Right cardiac atrium (tissue), 5 donors: Measurements from ENCODE around the gene ZNF142. TPM values are rescaled to one million over a fixed set of nuclear protein-coding genes. Genes with fewer than 3 reads are reported as not detected.

ENCODE experiments used
- ATAC-seq, 2 donors: fragments of 200-7000 bp; cut with Tn5 transposase; one replicate each; pipeline versions ENCODE4 v1.8.0 to v1.9.1; 2020; ENCODE audit warnings: moderate library complexity in 2 of 2, mild to moderate bottlenecking in 1 of 2
- DNase-seq, 3 donors: peaks; one replicate each; pipeline ENCODE4 v3.0.0-alpha.2; 2020
- H3K27ac ChIP-seq: one replicate; pipeline ENCODE4 v1.5.1; 2013; ENCODE audit warnings: mild to moderate bottlenecking, low read length, control low read depth, moderate library complexity
- H3K27me3 ChIP-seq: one replicate; pipeline ENCODE4 v1.6.1; 2013; ENCODE audit not compliant: control insufficient read depth, insufficient read depth
- H3K4me1 ChIP-seq: one replicate; pipeline ENCODE4 v1.6.1; 2013; ENCODE audit warnings: low read length; ENCODE audit not compliant: control insufficient read depth, insufficient read depth
- H3K4me3 ChIP-seq: one replicate; pipeline ENCODE4 v1.5.1; 2013; ENCODE audit warnings: low read length, control low read depth
- H3K9me3 ChIP-seq: one replicate; pipeline ENCODE4 v1.6.1; 2013; ENCODE audit warnings: low read length; ENCODE audit not compliant: control insufficient read depth
- WGBS: extraction: QIAGEN DNeasy Blood & Tissue Kit; methylation state at CpG from one replicate; pipeline ENCODE4 v1.1.7; 2013; 5-methylcytosine and 5-hydroxymethylcytosine counted together
- intact Hi-C, 4 donors: fragments of 100-400 bp; cut with DNase I; formaldehyde crosslinking; loops; one replicate each; pipeline versions ENCODE4 v1.11.0 to v1.14.0; 2022 to 2023
- polyA plus RNA-seq: library from polyadenylated mRNA; stranded (reverse); fragments of 200-250 nt; gene quantifications from one replicate; pipeline ENCODE4 v1.2.3, GENCODE V29; 2013
- total RNA-seq, 4 donors: library from RNA; stranded (reverse); fragmentation: NEBNext Ultra II Directional; extraction: Animal tissue kit (Norgen Biotek cat#: 25700); gene quantifications; one replicate each; pipeline ENCODE4 v1.2.1, GENCODE V29; 2021
- donor health status: healthy with polysubstance abuse.
- donor health status: DM: no; HTN: yes; CAD: no.
- donor health status: DM: no; HTN: no; CAD: no.
- donor health status: DM: no; HTN: yes; CAD: no; lungs with severe emphysema.
- donor health status: DM: yes; HTN: yes; CAD: no.

Gene ZNF142
- total and polyA plus RNA-seq, 5 donors = 7.9 to 17.1 (median 15.0) TPM

DNA sequence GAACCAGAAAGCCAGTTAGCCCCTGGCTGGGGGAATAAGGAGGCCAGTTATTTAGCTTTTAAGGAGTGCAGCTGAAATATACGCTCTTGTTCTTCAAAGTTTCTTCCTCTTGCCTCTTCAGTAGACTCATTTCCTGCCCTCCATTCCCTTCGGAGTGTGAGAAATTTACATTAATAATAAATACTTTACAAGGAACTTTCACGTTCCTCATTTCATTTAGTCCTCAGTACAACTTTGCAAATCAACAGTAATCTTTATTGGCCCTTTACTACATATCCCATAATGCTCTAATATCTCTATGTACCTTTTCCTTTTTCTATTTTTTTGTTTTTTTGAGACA, 36.1 kb downstream of the ZNF142 start:
- ATAC-seq (no peak), DNase-seq (no peak)
- Histone ChIP-seq H3K9me3 (no peaks in the 10 kb centered on the region), H3K27ac (no peak overlapping the region), H3K4me3 (no peak overlapping the region), H3K4me1 (no peaks in the 10 kb centered on the region), H3K27me3 (no peaks in the 10 kb centered on the region)
- intact Hi-C loops = no loop called here
- 61% methylated on average over 3 of the region's 3 CpGs for WGBS

DNA sequence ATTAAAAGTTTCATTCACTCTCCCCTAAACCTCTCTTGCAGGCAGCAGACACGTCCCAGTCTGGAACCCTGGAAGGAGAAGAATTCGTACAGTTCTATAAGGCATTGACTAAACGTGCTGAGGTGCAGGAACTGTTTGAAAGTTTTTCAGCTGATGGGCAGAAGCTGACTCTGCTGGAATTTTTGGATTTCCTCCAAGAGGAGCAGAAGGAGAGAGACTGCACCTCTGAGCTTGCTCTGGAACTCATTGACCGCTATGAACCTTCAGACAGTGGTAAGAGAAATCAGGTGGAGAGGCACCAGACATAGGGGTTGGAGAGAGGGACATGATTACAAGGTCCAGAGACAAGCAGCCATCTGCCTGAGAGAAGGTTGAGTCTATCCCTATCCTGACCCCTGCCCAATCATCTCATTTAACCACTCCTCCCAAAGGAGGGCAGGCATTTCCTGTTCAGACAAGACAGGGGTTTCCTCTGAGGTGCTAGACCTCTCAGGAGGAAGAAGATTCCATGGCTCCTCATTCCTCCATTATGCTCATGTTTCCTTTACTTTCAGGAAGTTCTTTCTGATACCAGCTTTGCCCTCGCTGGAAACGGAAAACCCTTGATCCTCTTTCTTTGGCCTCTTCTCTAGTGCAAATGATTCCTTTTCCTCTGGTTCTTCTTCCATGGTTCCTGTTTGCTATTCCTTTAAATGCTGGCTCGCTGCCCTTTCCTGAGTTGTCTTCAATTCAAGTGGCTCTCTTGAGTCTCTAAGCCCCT, 36.6 kb downstream of the ZNF142 start:
- ATAC-seq = peak in 1 of 2 donors; percentile 33
- no peaks in the 10 kb centered on the region for H3K4me1 ChIP-seq
- intact Hi-C loops = no loop called here
- DNase-seq = no peak
- no peaks in the 10 kb centered on the region for H3K27me3 ChIP-seq
- WGBS = 46% methylated on average over 7 of the region's 7 CpGs
- H3K4me3 ChIP-seq = no peak overlapping the region
- no peak overlapping the region for H3K27ac ChIP-seq
- H3K9me3 ChIP-seq = no peaks in the 10 kb centered on the region

DNA sequence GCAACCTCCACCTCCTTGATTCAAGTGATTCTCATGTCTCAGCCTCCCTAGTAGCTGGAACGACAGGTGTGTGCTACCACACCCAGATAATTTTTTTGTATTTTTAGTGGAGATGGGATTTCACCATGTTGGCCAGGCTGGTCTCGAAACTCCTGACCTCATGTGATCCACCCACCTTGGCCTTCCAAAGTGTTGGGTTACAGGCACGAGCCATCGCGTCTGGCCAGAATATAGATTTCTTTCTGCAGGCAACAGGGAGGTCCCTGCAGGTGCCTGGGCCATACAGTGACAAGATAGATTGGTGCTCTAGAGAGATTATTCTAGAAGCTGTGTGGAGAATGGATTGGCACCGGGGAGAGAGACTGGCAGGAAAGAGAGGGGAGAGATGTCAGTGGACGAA, 38.4 kb downstream of the ZNF142 start:
- Histone ChIP-seq H3K27me3 (no peaks in the 10 kb centered on the region), H3K4me3 (no peak overlapping the region), H3K9me3 (no peaks in the 10 kb centered on the region), H3K27ac (no peak overlapping the region), H3K4me1 (no peaks in the 10 kb centered on the region)
- 81% methylated on average over 7 of the region's 7 CpGs for WGBS
- intact Hi-C loops = no loop called here
- DNase-seq (no peak), ATAC-seq (no peak)

DNA sequence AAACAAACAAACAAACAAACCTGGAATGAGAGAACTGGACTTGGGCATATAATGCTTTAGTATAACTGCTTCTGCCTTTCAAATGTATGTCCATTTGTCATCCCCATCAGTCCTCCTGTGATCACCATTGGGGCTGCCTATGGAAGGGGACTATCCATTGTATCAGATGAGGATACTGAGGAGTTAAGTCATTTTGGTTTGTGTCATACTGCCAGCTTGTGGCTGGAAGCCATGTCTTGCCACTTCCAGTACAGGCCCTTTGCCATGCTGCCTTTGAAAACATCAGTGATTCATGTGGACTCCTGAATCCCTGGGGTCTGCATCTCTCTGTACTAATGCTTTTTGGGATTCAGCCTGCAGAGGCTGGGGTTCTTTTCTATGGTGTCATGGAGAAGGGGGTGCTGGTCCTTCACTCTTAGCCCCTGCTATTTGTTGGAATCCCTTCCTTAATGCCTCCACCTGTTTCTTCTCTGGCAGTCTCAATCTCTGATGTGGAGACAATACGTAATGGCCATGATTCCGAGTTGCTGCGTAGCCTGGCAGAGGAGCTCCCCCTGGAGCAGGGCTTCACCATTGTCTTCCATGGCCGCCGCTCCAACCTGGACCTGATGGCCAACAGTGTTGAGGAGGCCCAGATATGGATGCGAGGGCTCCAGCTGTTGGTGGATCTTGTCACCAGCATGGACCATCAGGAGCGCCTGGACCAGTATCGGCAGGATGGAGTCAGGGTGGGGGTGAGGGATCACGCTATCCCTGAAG, 41.1 kb downstream of the ZNF142 start:
- Histone ChIP-seq H3K9me3 (no peaks in the 10 kb centered on the region), H3K4me3 (no peak overlapping the region), H3K4me1 (no peaks in the 10 kb centered on the region), H3K27me3 (no peaks in the 10 kb centered on the region), H3K27ac (no peak overlapping the region)
- DNase-seq (no peak), ATAC-seq (no peak)
- WGBS = 87% methylated on average over 9 of the region's 9 CpGs
- intact Hi-C loops = no loop called here

DNA sequence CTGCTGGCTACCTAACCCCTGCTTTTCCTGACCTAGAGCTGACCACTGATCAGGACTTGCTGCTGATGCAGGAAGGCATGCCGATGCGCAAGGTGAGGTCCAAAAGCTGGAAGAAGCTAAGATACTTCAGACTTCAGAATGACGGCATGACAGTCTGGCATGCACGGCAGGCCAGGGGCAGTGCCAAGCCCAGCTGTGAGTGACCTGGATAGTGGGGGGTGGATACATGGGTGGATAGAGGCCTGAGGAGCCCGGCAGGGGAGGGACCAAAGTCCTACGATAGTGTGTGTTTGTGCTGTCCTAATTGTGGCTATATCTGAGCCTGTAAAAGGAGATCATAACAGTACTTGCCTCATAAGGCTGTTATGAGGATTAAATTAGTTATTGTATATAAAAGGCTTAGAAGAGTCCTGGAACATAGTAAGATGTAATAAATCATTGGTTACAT, 43.5 kb downstream of the ZNF142 start:
- WGBS = 79% methylated on average over 6 of the region's 6 CpGs
- no peaks in the 10 kb centered on the region for H3K9me3 ChIP-seq
- intact Hi-C loops = no loop called here
- H3K4me3 ChIP-seq = no peak overlapping the region
- no peak overlapping the region for H3K27ac ChIP-seq
- no peak for DNase-seq
- peak in 1 of 2 donors; percentile 21 for ATAC-seq
- no peaks in the 10 kb centered on the region for H3K4me1 ChIP-seq
- H3K27me3 ChIP-seq = no peaks in the 10 kb centered on the region

DNA sequence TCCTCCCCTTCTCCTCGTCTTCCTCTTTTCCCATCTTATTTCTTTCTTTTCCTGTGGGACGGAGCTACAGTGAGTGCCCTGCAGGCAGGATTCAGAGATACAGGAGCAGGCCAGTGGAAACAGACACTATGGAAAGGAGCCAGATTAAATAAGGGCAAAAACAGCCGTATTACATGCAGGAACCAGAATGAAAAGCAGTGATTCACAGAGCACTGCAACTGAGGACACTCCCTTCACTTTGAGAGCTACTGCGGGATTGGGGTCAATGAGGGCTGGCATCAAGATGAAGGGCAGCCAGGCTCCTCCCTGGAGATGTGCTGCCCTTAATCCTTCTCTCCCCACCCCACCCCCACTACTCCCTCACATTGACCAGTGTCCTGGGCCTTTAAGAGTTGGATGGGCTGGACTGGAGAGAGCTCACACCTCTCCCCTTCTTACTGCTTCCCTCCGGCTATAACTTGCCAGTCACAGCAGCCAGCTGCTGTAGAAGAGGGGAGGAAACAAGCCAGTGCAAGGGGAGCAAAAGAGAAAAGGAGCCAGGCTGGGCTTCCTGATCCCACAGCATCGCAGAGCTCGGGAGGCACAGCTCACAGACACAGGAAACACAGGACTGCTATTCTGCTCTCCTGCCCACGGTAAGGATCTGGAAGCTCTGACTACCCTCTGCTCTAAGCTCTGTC, 51.8 kb downstream of the ZNF142 start, which contains the start of gene PLCD4:
TSS of gene PLCD4 (plus strand) at position 464 of the 680 bp plus-strand sequence. CDS start 7,841 bp downstream, outside the sequence.
- intact Hi-C loops = no loop called here
- Histone ChIP-seq H3K27me3 (no peaks in the 10 kb centered on the region), H3K4me3 (no peak within 1 kb of the TSS), H3K4me1 (peaks cover 7% of the 10 kb centered on the region), H3K9me3 (no peaks in the 10 kb centered on the region), H3K27ac (no peak within 1 kb of the TSS)
- WGBS = 11% methylated on average over 8 of the region's 8 CpGs
- DNase-seq (peak in 2 of 3 donors; percentile 44), ATAC-seq (peak; percentile 85 to 94)

DNA sequence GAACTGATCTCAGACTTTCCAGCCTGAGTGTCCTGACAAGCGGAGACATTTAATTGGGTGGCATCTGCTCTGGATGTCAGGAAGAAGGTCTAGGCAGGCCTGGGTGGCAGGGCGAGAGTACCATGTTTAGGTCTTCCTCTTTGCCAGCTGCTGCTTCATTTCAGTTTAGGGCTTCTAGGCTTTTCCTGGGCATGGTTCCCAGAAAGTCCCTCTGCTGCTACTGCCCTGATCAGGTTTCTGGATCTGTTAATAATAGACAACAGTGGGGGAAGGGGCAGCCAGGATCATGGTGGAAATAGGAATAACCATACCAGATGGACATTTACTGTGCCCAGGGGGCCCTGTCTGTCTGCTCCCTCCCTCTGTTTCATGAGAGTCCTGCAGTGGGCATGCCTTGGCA, 54.0 kb downstream of the ZNF142 start:
- H3K9me3 ChIP-seq = no peaks in the 10 kb centered on the region
- DNase-seq = no peak
- H3K4me3 ChIP-seq = no peak overlapping the region
- H3K4me1 ChIP-seq = peaks cover 7% of the 10 kb centered on the region
- no peak for ATAC-seq
- 67% methylated on average over 2 of the region's 2 CpGs for WGBS
- H3K27ac ChIP-seq = no peak overlapping the region
- intact Hi-C loops = no loop called here
- H3K27me3 ChIP-seq = no peaks in the 10 kb centered on the region

Other genes starting within 250 kb of the ZNF142 start
- gene VIL1, start 240.5 kb downstream of the ZNF142 start, total RNA-seq = not detected
- gene VIL1, start 240.5 kb downstream of the ZNF142 start, polyA plus RNA-seq = 0.11 TPM
- gene USP37, start 91.3 kb downstream of the ZNF142 start, total RNA-seq = 1 to 10 TPM; 6.1 to 9.9 (median 7.6) TPM
- gene USP37, start 91.3 kb downstream of the ZNF142 start, polyA plus RNA-seq = 1.7 TPM
- gene CNOT9, start 90.8 kb downstream of the ZNF142 start, total RNA-seq = 10 to 100 TPM; 16.0 to 24.7 (median 19.3) TPM
- 14.5 TPM for gene CNOT9, start 90.8 kb downstream of the ZNF142 start, polyA plus RNA-seq
- 1 to 10 TPM in 1 of 4 donors, under 1 TPM in 3; 0.53 to 1.3 (median 0.88) TPM for gene PLCD4, start 51.7 kb downstream of the ZNF142 start, total RNA-seq
- gene PLCD4, start 51.7 kb downstream of the ZNF142 start, polyA plus RNA-seq = 0.48 TPM
- gene BCS1L, start 60 bp upstream of the ZNF142 start, total RNA-seq = 10 to 100 TPM; 29.2 to 46.1 (median 32.7) TPM
- gene BCS1L, start 60 bp upstream of the ZNF142 start, polyA plus RNA-seq = 32.8 TPM
- 10 to 100 TPM; 16.6 to 20.8 (median 17.7) TPM for gene RNF25, start 12.4 kb upstream of the ZNF142 start, total RNA-seq
- gene RNF25, start 12.4 kb upstream of the ZNF142 start, polyA plus RNA-seq = 14.7 TPM
- 10 to 100 TPM in 2 of 4 donors, 1 to 10 TPM in 2; 8.3 to 11.2 (median 10.0) TPM for gene STK36, start 12.5 kb upstream of the ZNF142 start, total RNA-seq
- 8.8 TPM for gene STK36, start 12.5 kb upstream of the ZNF142 start, polyA plus RNA-seq
- 10 to 100 TPM in 1 of 4 donors, 1 to 10 TPM in 3; 5.7 to 15.8 (median 8.3) TPM for gene TTLL4, start 51.2 kb upstream of the ZNF142 start, total RNA-seq
- 5.4 TPM for gene TTLL4, start 51.2 kb upstream of the ZNF142 start, polyA plus RNA-seq
- 10 to 100 TPM; 15.0 to 20.2 (median 16.3) TPM for gene CYP27A1, start 122.5 kb upstream of the ZNF142 start, total RNA-seq
- 14.0 TPM for gene CYP27A1, start 122.5 kb upstream of the ZNF142 start, polyA plus RNA-seq
- under 1 TPM in 2 of 4 donors, not detected in 2; 0.14 to 0.15 TPM for gene PRKAG3, start 172.2 kb upstream of the ZNF142 start, total RNA-seq
- gene PRKAG3, start 172.2 kb upstream of the ZNF142 start, polyA plus RNA-seq = 0.07 TPM
- 1 to 10 TPM in 3 of 4 donors, under 1 TPM in 1; 0.86 to 2.1 (median 1.2) TPM for gene WNT6, start 200.2 kb upstream of the ZNF142 start, total RNA-seq
- gene WNT6, start 200.2 kb upstream of the ZNF142 start, polyA plus RNA-seq = 1.7 TPM
- gene WNT10A, start 221.2 kb upstream of the ZNF142 start, total RNA-seq = not detected
- not detected for gene WNT10A, start 221.2 kb upstream of the ZNF142 start, polyA plus RNA-seq